GM21360 (cell line): ENCODE measurements around the gene MACF1.
"Not testable (repeated sequence)": the region's sequence is repeated elsewhere in the genome, so short reads cannot be mapped to it uniquely, and the experiment has no call there.

Experiments used
- ATAC-seq: cut with Tn5 transposase; IDR thresholded peaks from one replicate; pipeline ENCODE4 v1.9.1; 2021; ENCODE audit warnings: mild to moderate bottlenecking, moderate library complexity; ENCODE audit not compliant: unreplicated experiment

Gene MACF1

DNA sequence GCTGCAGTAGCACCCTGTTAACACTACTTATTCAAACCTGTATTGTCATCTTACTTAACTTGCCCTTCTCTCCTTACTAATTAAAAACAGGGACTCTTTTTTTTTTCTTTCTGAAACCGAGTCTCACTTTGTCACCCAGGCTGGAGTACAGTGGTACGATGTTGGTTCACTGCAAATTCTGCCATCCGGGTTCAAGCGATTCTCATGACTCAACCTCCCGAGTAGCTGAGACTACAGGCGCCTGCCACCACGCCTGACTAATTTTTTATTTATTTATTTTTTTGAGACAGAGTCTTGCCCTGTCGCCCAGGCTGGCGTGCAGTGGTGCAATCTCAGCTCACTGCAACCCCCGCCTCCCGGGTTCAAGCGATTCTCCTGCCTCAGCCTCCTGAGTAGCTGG, 3.9 kb downstream of the MACF1 start:
- not testable (repeated sequence) for ATAC-seq

- no peak for ATAC-seq
These were observed 6.2 kb downstream of the MACF1 start for GRCh38 chr1:39210649-39211048.

GRCh38 chr1:39212499-39212898, 8.0 kb downstream of the MACF1 start:
- no peak for ATAC-seq

- no peak for ATAC-seq
These were observed 9.1 kb downstream of the MACF1 start for GRCh38 chr1:39213511-39214002.

DNA sequence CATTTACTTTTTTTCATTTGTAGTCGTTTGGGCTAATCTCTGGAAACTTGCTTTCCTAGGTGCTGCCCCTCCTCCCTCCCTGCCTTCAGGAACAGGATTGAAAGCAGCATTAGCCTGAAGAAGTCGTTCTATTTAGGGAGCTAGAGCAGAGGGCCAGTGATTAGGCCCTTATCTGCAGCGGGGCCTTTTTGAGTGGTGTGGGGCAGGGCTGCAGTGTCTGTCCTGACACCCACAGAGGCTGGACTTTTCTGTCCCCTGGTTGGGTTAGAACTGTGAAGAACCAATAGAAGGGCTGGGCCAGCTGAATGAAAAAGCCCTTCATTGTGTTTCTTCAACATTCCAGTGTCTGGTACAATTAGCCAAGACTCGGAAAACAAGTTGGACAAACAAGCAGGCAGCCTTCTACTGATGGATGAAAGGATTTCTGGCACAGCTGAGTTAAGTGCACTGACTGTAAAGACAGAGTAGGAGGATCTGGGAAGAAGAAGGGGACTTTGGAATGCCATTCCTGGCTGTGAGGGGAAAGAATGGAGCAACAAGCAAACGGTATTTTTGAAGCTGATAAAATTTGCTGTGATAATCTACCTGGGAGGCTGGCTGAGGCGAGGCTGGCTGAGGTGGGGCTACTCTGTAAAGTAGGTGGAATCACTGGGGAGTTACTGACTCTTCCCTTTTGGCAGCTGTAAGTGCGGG, 9.7 kb downstream of the MACF1 start:
- ATAC-seq: no peak

- ATAC-seq: no peak
These were observed 10.2 kb downstream of the MACF1 start for GRCh38 chr1:39214714-39214997.

DNA sequence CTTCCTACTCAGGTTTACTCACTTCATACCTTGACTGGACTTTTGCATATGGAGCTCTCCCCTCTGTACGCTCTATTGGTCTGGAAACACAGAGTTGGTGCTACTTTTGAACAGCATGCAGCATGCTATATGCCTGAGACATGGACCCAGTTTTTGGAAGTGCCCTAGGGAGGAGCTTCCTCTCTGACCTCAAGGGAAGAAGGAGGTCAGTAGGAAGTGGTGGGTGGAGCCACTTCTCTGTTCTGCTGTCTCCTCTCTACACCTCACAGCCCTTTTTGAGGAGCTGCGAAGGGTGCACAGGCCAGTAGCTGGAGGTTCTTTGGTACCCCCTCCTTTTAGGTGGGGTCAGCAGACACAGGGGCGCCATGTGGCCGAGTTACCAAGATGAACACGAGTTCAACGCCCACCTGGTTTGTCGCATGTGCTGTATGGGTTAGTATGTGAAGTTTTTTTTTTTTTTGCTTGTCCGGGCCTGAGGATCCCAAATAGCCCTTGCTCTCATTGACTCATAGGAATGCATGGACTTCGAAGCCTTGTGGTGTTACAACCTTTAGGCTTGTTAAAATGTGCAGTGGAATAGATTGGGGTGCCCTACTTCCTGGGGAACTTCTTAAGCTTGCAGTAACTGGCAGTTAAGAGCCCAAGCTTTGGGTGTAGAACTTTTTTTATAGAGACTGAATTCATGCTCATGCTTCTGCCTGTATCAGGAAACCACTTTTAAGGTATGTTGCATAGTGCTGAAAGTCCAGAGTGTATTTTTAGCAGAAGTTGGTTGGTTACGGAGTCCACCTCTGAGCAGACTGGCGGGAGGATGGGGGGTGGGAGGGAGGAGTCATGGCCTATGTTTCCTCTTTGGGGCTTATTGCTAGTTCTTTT, 10.7 kb downstream of the MACF1 start:
- no peak for ATAC-seq

DNA sequence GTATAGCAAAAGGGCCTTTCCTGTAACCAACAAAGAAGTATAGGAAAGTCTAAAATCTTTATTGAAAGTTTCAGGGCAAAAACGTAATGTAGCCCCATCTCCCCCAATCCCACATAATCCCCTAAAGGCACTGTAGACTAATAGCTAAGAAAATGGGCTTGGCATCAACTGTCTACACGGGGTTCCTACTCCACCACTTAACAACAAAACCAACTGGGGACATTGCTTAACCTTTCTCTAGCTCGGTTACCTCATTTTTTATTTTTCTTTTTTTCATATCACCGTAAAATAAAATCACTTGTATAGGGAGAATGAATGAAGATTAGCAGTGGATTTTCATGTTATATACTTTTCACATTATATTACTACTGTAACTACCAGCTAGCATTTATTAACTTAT, 12.3 kb downstream of the MACF1 start:
- no peak for ATAC-seq

DNA sequence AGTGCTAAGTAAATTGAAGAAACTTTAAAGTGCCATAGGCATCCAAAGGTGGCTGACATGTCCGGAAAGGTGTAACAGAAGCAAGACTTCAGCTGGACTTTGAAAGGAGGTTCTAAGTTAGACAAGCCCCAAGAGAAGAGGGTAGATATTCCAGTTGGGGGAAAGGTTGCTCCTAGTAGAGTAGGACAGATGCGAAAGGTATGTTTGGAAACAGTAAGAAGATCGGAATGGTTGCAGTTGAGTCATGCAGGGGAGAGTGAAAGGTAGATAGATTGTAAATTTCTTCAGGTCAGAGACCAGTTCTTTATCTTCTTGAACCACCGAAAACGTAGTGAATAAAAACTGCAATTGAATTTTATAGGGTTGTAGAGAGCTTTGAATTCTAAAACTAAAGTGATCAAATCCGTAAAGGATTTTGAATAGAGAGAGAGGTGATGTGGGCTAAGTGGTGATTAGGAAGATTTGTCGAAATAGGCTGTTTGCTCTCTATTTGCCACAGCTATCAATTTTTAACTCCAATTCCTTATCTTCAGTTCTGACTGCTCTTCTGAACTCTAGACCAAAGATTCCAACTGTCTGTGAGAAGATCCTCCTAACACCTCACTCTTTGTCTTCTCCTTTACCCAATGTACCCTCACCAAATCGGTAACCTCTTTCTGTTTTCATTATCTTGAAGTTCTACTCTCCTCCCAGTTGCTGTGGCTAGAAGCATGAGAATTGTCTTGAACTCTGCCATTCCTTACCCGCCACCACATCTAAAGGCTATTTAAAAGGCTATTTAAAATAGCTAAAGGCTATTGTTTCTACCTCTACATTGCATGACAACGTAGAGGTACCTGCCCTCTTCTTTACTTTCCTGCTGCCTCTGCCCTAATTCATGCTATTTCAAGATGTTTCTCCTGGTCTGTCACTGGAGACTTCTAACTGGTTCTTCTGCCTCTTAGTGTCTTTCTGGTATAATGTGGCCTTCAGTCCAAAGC, 16.7 kb downstream of the MACF1 start:
- no peak for ATAC-seq

- ATAC-seq: no peak
These were observed 19.9 kb downstream of the MACF1 start for GRCh38 chr1:39224295-39224829.

DNA sequence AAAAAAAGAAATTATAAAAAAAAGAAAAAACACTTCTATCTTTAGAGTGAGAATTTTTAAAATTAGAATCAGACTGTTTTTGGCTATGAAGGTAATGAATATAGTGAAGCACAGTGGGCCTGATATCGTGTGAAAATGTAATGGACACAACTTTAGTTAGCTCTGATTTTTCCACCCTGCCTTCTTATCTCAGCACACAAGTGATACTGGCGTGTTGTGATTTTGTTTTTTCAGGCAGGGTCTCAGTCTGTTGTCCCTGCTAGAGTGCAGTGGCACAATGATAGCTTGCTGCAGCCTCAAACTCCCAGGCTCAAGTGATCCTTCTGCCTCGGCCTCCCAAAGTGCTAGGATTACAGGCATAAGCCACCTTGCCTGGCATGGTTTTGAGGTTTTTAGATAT, 22.3 kb downstream of the MACF1 start:
- no peak for ATAC-seq

GRCh38 chr1:39228252-39228651, 23.8 kb downstream of the MACF1 start:
- ATAC-seq: no peak

DNA sequence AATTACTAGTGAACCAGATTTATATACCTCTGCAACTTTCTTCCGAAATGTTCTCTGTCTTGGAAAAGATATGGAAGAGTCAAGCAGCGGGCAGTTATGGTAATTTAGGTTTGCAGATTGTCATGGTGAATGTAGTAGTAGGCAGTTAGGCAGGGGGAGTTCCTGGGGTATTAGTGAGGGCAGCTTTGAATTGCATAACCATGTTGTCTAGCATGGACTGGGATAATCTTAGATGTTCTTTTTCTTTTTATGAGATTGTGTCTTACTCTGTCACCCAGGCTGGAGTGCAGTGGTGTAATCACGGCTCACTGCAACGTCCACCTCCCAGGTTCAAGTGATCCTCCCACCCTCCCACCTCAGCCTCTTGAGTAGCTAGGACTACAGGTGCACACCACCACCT, 25.0 kb downstream of the MACF1 start:
- ATAC-seq: no peak

DNA sequence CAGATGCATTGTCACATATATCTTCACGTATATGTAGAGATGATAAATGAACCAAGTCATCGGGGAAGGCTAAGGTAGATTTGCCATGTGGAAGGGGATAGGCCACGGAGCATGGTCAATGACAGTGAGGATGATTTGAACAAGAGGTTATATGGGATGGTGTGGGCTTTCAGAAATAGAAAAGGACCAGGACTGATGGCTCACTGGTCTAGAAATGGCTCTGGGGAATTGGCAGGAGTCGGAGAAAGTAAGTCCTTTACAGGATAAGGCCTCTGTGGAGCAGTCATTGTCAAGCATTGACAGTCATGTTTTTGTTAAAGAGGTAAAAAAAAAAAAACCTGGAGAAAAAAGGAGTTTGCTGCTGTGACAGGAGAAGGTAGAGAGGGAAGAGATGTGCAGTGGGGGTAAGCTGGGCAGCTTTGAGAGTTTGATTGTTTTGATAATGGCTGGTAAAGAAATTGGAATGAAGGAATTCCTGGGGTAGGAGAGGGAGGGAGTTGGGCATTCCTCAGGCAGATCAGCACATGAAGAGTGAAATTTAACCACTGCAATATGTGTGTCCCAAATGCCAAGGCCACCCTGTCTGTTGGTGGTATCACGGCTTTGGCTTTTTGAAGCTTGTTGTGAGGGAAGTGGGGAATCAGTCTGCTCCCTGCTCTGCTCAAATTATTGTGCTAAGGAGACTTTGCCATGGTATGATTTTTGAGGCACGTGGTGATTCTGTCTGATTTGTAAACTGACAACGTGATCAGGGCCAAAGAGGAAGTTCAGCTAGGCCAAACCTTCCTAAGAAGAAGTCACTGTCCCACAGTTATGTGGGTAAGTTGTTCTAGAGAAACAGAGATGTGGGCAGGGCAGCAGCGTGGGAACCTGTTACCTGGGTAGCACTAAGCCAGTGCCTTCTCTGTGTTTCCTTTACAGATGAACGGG, 26.0 kb downstream of the MACF1 start:
- ATAC-seq: no peak

DNA sequence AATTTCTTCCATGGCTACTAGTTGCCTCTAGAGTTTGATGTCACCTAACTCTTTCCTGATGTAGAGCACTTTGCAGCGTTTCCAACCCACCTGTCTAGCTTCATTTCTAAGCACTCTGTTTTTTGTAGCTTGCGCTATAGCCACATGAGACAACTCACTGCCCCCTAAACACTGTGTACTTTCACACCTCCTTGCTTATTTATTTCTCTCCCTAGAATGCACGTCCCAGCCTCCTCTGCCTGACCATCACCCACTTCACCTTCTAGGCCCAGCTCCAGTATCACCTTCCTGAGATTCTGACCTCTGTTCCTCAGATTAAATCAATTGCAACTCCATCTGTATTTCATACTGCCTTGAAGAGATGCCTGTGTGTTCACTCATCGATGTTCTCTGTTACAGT, 32.5 kb downstream of the MACF1 start:
- ATAC-seq: no peak

GRCh38 chr1:39238476-39238875, 34.0 kb downstream of the MACF1 start:
- ATAC-seq: no peak

- ATAC-seq: no peak
These were observed 35.5 kb downstream of the MACF1 start for GRCh38 chr1:39239968-39240367.

DNA sequence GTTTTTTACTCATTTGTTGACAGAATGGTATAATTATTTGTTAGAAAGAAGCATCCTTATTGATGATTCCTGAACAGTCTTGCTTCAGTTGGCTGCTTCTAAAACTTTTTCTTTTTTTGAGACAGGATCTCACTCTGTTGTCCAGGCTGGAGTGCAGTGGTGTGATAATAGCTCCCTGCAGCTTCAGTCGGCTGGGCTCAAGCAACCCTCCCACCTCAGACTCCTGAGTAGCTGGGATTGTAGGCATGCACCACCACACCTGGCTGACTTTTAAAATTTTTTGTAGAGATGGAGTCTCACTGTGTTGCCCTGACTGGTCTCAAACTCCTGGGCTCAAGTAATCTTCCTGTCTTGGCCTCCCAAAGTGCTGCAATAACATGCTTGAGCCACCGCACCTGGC, 38.8 kb downstream of the MACF1 start:
- no peak for ATAC-seq

DNA sequence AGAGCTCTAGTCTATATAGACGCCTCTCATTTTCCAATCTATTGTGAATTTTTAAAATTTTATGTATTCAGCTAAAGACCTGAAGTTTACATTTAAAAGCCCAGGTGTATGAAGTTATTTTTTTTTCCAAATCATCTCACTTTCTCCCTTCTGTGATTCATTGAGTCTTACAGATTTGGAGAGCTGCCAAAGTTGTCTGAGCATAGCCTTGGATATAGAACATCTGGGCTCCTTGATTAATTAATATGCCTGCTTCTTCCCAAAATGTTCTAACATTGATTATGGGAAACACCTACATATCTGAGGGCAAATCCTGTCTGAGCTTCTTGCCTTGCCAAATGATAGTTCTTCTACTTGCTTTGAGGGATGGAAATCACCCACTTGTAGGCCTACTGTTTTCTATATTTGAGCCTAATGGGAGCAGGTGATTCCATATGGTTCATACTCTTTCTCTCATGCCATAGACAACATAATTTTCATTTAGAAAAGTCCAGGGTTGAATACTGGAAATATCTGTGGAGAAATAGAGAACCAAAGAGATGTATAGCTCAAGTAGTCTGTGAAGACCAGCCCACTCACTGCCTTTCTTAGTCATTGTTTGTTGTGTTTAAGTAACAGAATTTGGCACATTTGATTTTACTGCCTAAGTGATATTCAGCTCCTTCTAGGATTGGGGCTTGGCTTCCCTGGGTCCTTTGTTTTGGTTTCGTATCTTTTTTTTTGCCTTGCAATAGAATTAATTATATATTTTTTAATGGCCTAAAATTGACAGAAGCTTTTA, 46.2 kb downstream of the MACF1 start:
- no peak for ATAC-seq
